Ishikawa (cell line): ENCODE results near the gene TCHP.

Source experiments
- CEBPB ChIP-seq: IDR thresholded peaks from 2 replicates; pipeline ENCODE4 v1.6.1; 2012
- CREB1 ChIP-seq: IDR thresholded peaks from 2 replicates; pipeline ENCODE4 v1.6.1; 2012; ENCODE audit warnings: low read depth
- EGR1 ChIP-seq: IDR thresholded peaks from 2 replicates; pipeline ENCODE4 v1.6.1; 2012
- EP300 ChIP-seq: IDR thresholded peaks from 2 replicates; pipeline ENCODE4 v1.6.1; 2012; ENCODE audit warnings: borderline replicate concordance
- FOXM1 ChIP-seq: IDR thresholded peaks from 2 replicates; pipeline ENCODE4 v1.6.1; 2012; ENCODE audit warnings: low read depth, borderline replicate concordance
- MAX ChIP-seq: IDR thresholded peaks from 2 replicates; pipeline ENCODE4 v1.6.1; 2012
- NFIC ChIP-seq: IDR thresholded peaks from 2 replicates; pipeline ENCODE4 v1.6.1; 2012
- RAD21 ChIP-seq: IDR thresholded peaks from 2 replicates; pipeline ENCODE4 v1.6.1; 2012; ENCODE audit warnings: low read depth
- REST ChIP-seq: IDR thresholded peaks from 2 replicates; pipeline ENCODE4 v1.6.1; 2012; ENCODE audit warnings: low read depth, mild to moderate bottlenecking
- TAF1 ChIP-seq: IDR thresholded peaks from 2 replicates; pipeline ENCODE4 v1.6.1; 2012; ENCODE audit warnings: low read depth, mild to moderate bottlenecking
- TCF12 ChIP-seq: IDR thresholded peaks from 2 replicates; pipeline ENCODE4 v1.6.1; 2012; ENCODE audit warnings: low read depth
- TEAD4 ChIP-seq: IDR thresholded peaks from 2 replicates; pipeline ENCODE4 v1.6.1; 2012
- USF1 ChIP-seq: IDR thresholded peaks from 2 replicates; pipeline ENCODE4 v1.6.1; 2012
- YY1 ChIP-seq: IDR thresholded peaks from 2 replicates; pipeline ENCODE4 v1.6.1; 2012; ENCODE audit warnings: low read depth
- ZBTB7A ChIP-seq: IDR thresholded peaks from 2 replicates; pipeline ENCODE4 v1.6.1; 2012; ENCODE audit warnings: low read depth

TCHP gene

GRCh38 chr12:109953656-109954055 is 53.6 kb downstream of the TCHP start:
- TF ChIP-seq TAF1, result no peak
- TF ChIP-seq YY1, result no peak
- no peak for TF ChIP-seq TCF12

GRCh38 chr12:109958374-109958773 is 58.3 kb downstream of the TCHP start:
- TF ChIP-seq MAX (no peak), CEBPB (no peak), USF1 (no peak)

- TF ChIP-seq TEAD4 (no peak), USF1 (no peak), RAD21 (no peak), TAF1 (no peak), CREB1 (no peak), FOXM1 (no peak), EGR1 (no peak), REST (no peak), YY1 (no peak), TCF12 (no peak), ZBTB7A (no peak), NFIC (no peak)
Observed at GRCh38 chr12:109959411-109960093, 59.5 kb downstream of the TCHP start.

- TF ChIP-seq TAF1 (no peak), FOXM1 (no peak)
Observed at GRCh38 chr12:109961201-109961600, 61.1 kb downstream of the TCHP start.

GRCh38 chr12:109961612-109962011 is 61.5 kb downstream of the TCHP start:
- TF ChIP-seq MAX (no peak), TAF1 (no peak), REST (no peak), FOXM1 (no peak), TEAD4 (no peak), USF1 (no peak), TCF12 (no peak), YY1 (no peak), CREB1 (no peak), RAD21 (no peak), NFIC (no peak), EP300 (no peak), EGR1 (no peak), ZBTB7A (no peak), CEBPB (no peak)

- no peak for TF ChIP-seq EP300
- TF ChIP-seq EGR1, result no peak
- no peak for TF ChIP-seq REST
- no peak for TF ChIP-seq MAX
- no peak for TF ChIP-seq TEAD4
- no peak for TF ChIP-seq USF1
- TF ChIP-seq CREB1, result no peak
- TF ChIP-seq FOXM1, result no peak
- no peak for TF ChIP-seq NFIC
- TF ChIP-seq TAF1, result no peak
- no peak for TF ChIP-seq CEBPB
Observed at GRCh38 chr12:109962398-109962797, 62.3 kb downstream of the TCHP start.
